Epithelial cell of prostate (primary cell): ENCODE data around the gene PITX2.
"Not testable (repeated sequence)": the region's sequence is repeated elsewhere in the genome, so short reads cannot be mapped to it uniquely, and the experiment has no call there.

ENCODE experiments used
- DNase-seq: peaks from one replicate; pipeline ENCODE4 v3.0.0-alpha.2; 2011; ENCODE audit warnings: low read depth, low spot score
- H3K27ac ChIP-seq: fragments of 450-650 bp; 2 replicates; pipeline ENCODE4 v1.5.1; 2017; ENCODE audit warnings: mild to moderate bottlenecking

Gene PITX2

DNA sequence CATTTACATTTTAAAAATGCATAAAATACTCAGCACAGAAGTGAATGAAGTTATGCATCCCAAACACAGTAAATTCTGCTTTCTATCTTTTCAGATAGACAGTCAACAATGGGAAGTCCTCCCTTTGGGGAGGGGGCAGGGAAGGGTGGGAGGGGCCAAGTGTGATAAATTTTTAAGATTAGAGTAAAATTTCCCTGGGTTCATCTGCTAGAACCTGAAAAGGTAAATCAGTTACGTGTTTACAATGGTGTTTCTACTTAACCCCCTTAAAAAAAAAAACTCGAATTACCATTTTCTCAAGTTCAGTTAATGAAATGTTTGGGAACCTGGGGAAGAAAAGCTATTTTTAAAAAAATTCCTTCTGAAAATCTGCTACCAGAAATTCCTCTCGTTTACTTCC lies 9.1 kb downstream of the PITX2 start:
- no peak overlapping the region for H3K27ac ChIP-seq
- DNase-seq: no peak

DNA sequence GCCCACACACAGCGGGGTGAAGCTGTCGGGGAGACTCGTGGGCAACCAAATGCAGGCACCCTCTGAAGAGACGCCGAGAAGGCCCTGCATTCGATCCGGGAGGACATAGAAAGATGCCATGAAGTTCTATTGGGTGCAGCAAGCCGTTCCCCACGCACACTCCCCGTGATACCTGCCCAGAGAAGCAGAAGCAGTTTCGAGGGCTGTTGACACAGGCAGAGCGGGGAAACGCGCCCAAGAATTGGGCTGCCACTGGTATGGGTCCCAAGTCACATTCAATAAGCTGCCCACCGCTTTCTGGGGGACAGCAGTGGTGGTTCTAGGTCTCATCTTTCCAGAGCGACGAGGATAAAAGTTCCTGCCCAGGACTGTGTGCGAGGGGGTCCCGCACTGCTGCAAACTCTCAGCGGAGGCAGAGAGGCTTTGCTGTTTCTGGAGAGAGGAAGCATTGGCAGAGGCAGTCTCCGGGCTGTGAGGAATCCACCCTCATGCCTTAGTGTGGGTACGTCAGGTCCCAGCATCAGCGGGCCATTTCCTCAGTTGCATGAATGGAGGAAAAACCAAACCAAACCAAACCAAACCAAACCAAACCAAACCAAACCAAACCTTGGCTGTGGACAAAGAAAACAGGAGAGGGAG lies 10.1 kb downstream of the PITX2 start:
- no peak overlapping the region for H3K27ac ChIP-seq
- DNase-seq: no peak

DNA sequence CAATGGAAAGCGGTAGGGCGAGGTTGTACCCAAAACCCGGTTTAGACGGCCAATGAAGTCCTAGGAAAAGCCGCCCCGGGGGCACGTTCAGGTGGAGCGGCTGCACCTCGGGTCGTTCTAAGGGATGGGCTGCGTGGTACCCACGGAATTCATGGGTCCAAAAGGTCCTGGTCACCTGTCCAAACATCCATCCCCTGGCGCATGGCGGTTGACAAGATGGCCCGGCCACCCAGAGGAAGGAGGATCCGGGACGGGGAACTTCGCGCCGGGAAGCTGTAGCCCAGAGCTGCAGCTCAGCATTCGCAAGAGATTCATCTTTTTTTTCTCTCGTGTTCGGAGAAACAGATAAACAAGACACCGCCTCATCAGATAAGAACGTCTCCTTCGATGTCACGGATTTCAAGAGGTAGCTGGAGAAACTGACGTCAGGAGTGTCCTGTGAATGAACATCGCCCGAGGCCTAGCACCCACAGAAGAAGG lies 10.9 kb downstream of the PITX2 start:
- H3K27ac ChIP-seq: no peak overlapping the region
- DNase-seq: no peak

DNA sequence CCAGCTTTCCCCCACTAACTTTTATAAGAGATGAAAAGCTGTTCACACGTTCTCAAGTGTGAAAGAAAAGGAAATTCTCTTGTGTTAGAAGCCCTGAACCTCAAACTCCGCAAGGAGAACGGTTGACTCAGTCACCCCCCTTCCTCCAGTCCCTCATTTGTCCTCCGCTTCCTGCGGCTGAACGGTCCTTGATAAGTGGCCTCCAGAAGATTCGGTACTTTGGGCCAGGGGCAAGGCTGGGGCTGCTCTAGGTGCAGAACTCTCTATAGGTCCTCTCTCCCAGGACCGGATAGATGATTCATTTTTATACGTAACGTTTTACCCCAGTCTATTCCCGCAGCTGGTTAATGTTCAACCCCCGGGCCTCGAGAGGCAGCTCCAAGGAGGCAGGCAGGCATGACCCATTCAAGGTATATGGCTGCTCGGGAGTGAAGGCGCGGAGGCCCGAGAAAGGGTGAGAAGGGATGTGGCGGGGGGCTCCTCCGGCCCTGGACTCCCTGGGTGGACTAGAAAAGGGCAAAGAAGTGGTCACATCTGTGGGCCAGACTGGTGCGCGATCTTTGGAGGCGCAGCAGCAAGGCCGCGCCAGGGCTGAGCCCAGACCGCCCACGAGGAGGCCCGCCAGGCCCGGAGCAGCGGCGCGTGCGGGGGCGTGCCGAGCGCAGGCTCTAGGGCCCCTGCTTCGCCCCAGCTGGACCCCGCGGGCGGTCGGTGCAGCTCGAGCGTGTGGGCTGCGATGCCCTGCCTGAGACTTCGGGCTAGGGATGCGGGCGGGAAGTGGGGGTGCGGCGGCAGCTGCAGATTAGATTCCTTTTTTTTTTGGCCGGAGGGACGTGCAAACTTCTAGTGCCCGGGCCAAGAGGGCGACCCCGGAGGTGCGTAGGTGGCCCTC lies 11.7 kb downstream of the PITX2 start:
- DNase-seq: no peak
- no peak overlapping the region for H3K27ac ChIP-seq

DNA sequence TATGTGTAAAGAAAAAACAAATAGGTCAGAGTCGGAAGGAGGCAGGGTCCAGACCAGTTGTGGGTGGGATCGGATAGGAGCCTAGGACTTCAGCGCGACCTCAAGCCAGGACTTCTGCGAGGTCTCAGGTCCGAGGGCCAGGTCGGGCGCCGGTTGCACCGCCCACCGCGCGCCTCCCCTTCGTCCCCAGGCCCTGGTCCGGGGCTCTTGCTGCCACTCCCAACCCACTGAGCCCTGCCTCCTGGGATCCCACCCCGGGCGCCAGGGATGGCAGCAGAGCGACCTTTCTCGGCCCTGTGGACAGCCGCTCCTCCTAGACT lies 12.3 kb downstream of the PITX2 start:
- no peak overlapping the region for H3K27ac ChIP-seq

DNA sequence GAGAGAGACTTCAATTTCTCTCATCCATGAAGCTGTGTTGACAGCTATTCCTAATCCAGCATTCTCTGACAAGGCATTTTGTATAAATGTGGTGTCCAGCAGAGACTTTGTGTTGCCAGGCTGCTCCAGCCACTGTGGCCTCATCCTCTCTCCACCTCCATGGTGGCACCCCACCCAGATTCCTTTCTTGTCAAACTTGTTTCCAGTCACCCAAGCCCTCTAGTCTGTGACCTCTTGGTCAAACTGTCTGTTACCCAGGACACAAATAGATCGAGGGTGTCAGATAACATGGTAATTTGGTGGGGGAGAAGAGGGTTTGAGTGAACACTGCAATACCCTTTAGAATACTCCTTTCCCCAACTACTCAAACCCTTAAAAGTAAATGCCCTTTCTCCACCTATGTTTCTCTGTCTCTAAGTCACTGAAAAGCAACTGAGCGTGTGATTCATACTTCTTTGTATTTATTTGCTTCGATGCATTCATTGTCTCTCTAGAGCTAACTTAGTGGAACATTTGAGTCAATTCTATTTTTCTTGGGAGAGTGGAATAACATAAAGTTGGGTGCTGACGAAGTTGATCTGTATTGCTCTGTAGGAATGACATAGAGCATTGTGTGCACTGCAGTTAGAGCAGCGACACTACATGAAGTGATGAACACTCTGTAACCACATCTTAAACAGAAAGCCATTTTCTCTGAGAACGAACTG lies 13.7 kb downstream of the PITX2 start:
- DNase-seq: no peak

More for the DNA sequence above, 12.3 kb downstream of the PITX2 start:
- no peak for DNase-seq

DNA sequence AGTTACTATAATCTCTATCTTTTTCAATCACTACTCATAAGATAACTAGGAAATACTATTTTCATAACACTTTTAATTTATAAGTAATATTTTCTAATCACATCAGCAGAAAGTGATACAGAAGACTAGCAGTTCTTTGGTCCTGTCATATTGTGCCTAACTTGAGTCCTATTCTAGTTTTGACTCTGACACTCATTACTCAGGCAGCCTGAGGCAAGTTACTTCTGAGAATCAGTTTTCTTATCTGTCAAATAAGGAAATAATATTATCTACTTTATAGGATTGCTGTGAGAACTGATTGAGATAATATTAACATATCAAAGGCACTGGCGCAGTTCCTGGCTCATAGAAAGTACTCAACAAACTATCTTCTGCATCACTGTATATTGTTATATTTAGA lies 17.8 kb downstream of the PITX2 start:
- no peak for DNase-seq
- no peak overlapping the region for H3K27ac ChIP-seq

More for the DNA sequence above, 13.7 kb downstream of the PITX2 start:
- H3K27ac ChIP-seq: no peak overlapping the region

DNA sequence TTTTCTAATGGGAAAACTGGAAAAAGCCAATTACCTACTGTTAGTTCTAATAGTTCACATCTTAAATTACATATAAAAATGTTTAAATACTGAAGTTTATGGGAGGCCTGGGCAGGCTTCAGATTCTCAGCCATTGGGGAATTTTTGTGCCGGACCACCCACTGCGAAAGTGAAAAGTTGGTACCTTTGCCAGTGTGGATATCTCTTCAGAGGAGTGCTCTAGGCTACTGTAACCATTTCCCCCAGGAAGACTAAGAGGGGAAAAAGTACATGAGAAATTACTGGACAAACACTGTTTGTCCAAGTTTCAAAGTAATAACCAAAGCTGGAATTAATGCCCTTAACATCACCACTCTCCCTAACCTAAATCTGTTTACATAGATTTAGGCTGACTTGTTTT lies 20.8 kb downstream of the PITX2 start:
- no peak for DNase-seq
- H3K27ac ChIP-seq: no peak overlapping the region

DNA sequence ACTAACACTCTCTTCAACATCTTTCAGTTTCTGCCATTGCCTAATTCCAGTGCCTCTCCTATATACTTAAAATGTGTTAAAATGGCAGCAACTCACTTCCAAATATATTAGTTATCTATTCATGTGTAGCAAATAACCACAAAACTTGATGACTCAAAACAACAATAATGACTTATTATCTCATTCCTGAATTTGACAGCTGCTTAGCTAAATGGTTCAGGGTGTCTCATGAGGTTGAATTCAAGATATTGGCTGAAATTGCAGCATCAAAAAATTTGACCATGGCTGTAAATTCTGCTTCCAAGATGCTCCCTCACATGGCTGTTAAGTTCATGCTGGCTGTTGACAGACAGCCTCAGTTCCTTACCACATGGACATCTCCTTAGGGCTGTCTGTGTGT lies 25.3 kb downstream of the PITX2 start:
- H3K27ac ChIP-seq: no peak overlapping the region
- no peak for DNase-seq

DNA sequence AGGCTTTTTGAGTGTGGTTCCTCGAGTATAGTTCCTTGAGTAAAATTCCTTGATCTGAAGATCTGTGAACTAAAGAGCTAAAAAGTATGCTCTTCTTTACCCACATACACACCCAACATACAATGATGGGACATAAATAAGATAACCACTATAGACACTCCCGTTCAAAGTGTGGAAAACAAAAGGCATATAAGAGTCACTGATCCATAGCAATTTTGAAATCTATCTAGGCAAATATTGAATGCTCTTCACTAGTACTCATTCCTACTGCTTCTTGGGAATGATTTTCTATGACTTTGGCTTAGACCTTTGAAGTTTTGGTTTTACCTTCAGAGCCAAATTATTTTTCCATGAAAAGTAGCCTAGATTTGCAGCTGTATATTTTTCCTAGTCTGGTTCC lies 26.4 kb downstream of the PITX2 start:
- no peak overlapping the region for H3K27ac ChIP-seq
- DNase-seq: no peak

DNA sequence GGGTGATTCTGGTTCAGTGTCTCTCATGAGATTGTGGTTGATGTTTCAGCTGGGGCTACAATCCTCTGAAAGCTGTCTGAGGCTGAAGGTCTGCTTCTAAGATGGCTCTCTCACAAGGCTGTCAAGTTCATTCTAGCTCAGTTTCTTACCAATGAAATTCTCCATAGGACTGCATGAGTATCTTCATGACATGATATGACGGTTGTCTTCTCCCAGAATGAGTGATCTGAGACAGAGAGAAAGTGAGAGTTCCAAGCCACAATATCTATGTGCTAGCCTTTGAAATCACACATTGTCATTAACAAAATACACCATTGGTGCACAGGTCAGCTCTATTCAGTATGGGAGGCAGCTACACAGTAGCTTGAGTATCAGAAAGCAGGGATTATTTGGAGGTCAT lies 27.3 kb downstream of the PITX2 start:
- H3K27ac ChIP-seq: no peak overlapping the region
- DNase-seq: no peak

DNA sequence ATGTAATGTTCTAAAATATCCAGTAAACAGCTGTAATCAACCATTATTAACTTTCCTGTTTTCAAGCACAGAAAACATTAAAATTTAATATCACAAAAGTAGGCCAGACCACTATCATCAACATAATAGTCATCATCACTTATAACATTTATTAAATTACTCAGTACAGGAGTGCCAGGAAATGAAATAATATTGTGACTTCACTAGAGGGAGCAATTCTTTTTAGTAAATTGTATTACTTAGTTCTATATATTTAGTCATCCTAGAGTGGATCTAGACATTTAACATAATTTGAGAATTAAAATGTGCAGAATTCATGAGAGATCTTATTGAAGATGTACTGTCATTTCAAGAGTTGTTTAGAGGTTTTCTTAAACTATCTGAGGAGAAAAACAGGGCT lies 33.6 kb downstream of the PITX2 start:
- DNase-seq: no peak
- H3K27ac ChIP-seq: no peak overlapping the region

DNA sequence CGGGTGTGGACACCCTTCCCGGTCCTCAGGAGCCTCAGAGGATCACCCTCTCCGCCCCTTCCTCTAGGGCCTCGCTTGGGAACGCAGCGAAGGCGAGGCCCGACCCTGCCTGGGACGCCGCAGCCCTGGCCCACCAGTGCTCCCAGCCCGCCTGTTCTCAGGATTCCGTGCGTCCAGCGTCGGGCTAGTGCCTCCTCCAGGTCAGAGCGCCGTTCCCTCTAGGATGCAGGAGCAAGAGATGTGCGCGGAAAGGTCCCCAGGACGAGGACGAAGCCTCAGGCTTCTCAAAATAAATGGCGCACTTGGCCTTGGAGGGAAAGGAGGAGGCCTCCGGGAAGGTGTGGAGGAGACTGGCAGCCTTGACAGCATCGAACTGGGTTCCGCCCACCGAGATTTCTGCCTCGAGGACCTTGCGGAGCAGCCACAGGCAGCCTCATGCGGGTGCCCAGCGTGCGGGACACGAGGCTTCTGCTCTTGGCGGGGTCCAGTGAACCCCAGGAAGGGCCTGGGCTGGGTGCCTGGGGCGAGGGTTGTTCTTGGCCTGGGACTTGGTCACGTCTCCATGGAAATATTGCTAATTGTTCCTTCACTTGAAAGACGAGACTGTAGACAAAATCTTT lies 35.1 kb downstream of the PITX2 start:
- DNase-seq: no peak
- H3K27ac ChIP-seq: no peak overlapping the region

DNA sequence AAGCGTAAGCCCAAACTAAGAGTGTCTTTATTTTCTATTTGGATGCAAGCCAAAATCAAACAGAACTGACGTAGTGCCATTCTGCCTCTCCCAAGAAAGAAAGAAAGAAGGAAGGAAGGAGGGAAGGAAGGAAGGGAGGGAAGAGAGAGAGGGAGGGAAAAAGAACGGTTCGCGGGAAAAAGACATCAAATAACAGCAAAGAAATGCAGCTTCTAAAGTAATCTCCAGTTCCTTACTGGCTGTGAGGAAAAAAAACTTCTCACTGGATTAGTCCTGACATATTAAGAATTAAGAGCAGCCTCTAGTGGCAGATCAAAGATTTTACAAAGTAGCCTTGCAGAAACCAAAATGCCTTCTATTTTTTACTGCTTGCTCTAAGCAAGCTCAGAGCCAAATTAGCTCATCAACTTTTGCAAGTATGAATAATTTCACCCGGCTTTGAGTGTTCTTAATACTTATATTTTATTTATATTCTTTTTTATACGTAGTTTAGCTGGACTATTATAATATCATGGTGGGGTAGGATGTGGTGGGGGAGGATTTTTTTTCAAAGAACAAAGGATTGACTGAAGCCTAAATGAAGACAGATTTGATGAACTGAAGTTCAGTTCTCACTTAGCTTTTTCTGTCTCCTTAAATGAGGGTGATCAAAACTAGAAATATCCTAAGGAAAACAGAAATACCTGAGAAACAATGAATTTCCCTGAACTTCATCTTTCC lies 36.6 kb downstream of the PITX2 start:
- DNase-seq: no peak
- no peak overlapping the region for H3K27ac ChIP-seq

DNA sequence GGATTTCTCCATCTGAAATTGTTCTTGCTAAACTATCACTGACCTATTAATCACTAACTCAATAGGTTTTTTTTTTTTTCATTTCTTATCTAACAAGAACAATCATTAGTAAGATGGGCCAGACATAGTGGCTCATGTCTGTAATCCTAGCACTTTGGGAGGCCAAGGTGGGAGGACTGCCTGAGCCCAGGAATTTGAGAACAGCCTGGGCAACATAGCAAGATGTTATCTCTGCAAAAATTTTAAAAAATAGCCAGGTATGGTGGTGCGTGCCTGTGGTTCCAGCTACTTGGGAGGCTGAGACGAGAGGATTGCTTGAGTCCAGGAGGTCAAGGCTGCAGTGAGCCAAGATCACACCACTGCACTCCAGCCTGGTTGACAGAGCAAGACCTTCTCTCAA lies 46.2 kb downstream of the PITX2 start:
- not testable (repeated sequence) for DNase-seq, H3K27ac ChIP-seq
